Fibroblast of mammary gland (primary cell): ENCODE results near the gene CAD.

Experiments
- DNase-seq: peaks from one replicate; pipeline ENCODE4 v3.0.0-alpha.2; 2010; ENCODE audit warnings: low read depth
- H3K4me3 ChIP-seq: 2 replicates; pipeline ENCODE4 v1.5.1; 2011; ENCODE audit warnings: low read depth, mild to moderate bottlenecking, low read length, moderate library complexity; ENCODE audit not compliant: control insufficient read depth
- TF ChIP-seq, protein P1 (sequence below): conservative IDR thresholded peaks from 2 replicates; pipeline ENCODE4 v1.5.1; 2011; ENCODE audit warnings: low read depth, low read length, inconsistent platforms; ENCODE audit not compliant: control insufficient read depth, insufficient read depth

Gene CAD

DNA sequence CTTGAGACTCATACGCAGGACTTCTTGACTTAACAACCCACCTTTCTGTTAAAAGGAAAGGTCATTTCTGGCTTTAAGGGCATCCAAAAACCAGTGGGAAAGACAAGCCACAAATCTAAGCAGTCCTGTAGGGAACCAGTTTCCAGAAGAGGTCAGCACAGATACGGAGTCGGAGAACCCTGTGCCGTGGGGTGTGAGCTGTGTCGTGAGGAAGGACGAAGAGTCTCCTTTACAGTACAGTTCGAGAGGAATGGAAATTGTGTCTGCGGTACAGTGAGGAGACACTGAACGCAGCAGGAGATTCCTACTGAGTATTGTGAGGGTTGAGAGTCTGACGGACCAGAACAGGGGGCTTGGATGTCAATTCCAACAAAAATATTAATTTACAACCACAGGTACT is 27.9 kb downstream of the CAD start:
- no peak overlapping the region for H3K4me3 ChIP-seq
- TF ChIP-seq, protein P1, sequence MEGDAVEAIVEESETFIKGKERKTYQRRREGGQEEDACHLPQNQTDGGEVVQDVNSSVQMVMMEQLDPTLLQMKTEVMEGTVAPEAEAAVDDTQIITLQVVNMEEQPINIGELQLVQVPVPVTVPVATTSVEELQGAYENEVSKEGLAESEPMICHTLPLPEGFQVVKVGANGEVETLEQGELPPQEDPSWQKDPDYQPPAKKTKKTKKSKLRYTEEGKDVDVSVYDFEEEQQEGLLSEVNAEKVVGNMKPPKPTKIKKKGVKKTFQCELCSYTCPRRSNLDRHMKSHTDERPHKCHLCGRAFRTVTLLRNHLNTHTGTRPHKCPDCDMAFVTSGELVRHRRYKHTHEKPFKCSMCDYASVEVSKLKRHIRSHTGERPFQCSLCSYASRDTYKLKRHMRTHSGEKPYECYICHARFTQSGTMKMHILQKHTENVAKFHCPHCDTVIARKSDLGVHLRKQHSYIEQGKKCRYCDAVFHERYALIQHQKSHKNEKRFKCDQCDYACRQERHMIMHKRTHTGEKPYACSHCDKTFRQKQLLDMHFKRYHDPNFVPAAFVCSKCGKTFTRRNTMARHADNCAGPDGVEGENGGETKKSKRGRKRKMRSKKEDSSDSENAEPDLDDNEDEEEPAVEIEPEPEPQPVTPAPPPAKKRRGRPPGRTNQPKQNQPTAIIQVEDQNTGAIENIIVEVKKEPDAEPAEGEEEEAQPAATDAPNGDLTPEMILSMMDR = no peak
- no peak for DNase-seq

GRCh38 chr2:27245626-27246025 is 28.5 kb downstream of the CAD start:
- TF ChIP-seq, protein P1 = no peak
- no peak overlapping the region for H3K4me3 ChIP-seq
- no peak for DNase-seq

- TF ChIP-seq, protein P1 = no peak
- no peak overlapping the region for H3K4me3 ChIP-seq
- no peak for DNase-seq
Measured at GRCh38 chr2:27247893-27248292, 30.7 kb downstream of the CAD start.

DNA sequence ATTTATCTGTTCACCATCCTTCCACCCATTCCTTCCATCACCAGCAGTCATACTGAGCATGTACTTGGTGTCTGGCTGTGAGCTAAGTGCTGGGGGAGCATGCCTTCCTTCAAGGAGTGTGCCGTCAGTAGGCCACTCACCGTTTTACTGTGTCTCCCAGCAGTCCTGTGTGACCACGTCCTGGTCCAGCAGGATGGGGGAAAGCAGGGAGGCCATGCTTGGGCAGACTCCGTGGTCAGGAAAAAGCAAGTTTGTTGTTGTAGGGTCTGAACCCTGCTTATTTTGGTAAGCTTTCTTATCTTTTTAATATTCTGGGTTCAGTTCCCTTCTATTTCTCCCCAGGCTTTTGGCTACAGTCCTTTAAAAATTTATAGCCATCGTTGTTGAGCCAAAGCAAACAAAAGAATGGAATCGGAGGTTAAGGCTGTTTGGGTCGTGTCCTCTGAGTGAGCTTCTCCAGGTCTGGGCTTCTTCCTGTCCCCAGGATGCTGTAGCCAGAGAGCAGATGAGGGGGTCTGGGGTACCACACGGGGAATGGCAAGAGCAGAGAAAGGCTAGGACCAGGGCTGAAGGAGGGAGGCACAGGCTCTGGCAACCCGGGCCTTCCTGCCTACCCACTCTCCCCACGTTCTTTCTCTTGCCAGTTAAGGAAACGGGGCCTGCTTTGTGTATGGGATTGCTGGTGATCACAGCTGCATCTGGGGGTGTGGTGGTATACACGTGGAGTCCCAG is 32.2 kb downstream of the CAD start:
- H3K4me3 ChIP-seq = no peak overlapping the region
- TF ChIP-seq, protein P1 = no peak
- no peak for DNase-seq

DNA sequence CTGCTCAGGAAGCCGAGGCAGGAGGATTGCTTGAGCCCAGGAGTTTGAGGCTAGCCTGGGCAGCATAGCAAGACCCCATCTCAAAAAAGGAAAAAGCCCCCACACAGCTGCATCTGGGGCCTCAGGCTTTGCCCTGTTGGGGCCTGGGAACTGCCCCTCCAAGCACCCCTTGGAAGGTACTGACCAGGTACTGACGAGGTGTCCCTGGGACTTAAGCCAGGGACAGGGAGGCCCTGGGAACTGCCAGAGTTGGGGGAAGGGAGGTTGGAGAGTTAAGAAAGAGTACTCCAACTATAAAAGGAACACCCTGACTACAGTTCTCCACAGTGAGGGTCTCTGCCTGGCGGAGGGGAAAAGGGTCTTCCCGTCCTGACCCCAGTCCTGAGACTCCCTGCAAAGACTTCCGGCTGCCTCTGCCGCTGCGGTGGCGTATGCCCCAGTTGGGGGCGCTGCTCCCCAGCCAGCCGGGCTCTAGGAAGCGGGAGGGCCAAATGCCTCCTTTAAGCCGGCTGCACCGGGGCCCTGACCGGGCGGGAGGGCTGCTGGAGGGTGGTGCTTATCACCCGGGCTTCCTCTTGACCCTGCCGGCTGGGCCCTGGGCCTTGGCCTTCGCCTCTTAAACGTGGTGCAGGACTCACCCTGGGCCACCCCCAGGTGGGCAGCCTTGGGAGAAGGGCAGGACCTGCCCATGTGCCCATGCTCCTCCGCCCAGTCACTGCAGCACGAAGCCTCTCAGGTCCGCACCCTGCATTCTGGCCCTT is 32.9 kb downstream of the CAD start:
- no peak overlapping the region for H3K4me3 ChIP-seq
- TF ChIP-seq, protein P1 = peak; percentile 65
- DNase-seq = peak; percentile 40

GRCh38 chr2:27250652-27251379 is 33.6 kb downstream of the CAD start:
- H3K4me3 ChIP-seq = no peak overlapping the region
- TF ChIP-seq, protein P1 = no peak
- no peak for DNase-seq
